PC-3 (cell line): ENCODE data around the gene WFDC11. TPM values are rescaled to one million over a fixed set of nuclear protein-coding genes. Genes with fewer than 3 reads are reported as not detected.
A peak's percentile ranks its signal among the peaks of the same experiment; 100 is the strongest.
"Not testable (repeated sequence)": the region's sequence is repeated elsewhere in the genome, so short reads cannot be mapped to it uniquely, and the experiment has no call there.

Source experiments
- ATAC-seq: fragments of 200-7000 bp; cut with Tn5 transposase; 2 replicates; pipeline ENCODE4 v1.9.1; 2020; ENCODE audit warnings: mild to moderate bottlenecking, moderate library complexity
- Bru-seq: library from RNA; stranded (reverse); fragments of 400-500 nt; gene quantifications from one replicate; lab custom pipeline; 2021; lab: Mats Ljungman, UMichigan
- BruChase-seq, 2 experiments: library from RNA; stranded (reverse); fragments of 400-500 nt; gene quantifications; one replicate each; lab custom pipeline; 2021; lab: Mats Ljungman, UMichigan
- BruUV-seq: library from RNA; stranded (reverse); fragments of 400-500 nt; replicated peaks from 2 replicates; lab custom pipeline; 2021; lab: Mats Ljungman, UMichigan
- CTCF ChIA-PET: fragments of 300-600 bp; sonication (Branson Sonifier 250); formaldehyde crosslinking; loops from one replicate; lab custom pipeline; 2022; ENCODE audit warnings: antibody characterized with exemption; lab: Charles Lee
- POLR2A ChIA-PET: fragments of 300-600 bp; sonication (Branson Sonifier 250); formaldehyde crosslinking; loops from one replicate; lab custom pipeline; 2022; ENCODE audit warnings: antibody characterized with exemption; ENCODE audit not compliant: unreplicated experiment; lab: Charles Lee
- DNase-seq: peaks from one replicate; pipeline ENCODE4 v3.0.0-alpha.2; 2015
- H2AFZ ChIP-seq: fragments of 300-600 bp; sonication (generic); 2 replicates; pipeline ENCODE4 v1.6.0; 2016; ENCODE audit warnings: antibody characterized with exemption, low read length
- H3F3A ChIP-seq: fragments of 300-600 bp; sonication (generic); one replicate; pipeline ENCODE4 v1.6.0; 2017; ENCODE audit warnings: antibody characterized with exemption, low read length, control low read depth, mild to moderate bottlenecking; ENCODE audit not compliant: unreplicated experiment
- H3K27ac ChIP-seq: fragments of 300-600 bp; sonication (generic); 2 replicates; pipeline ENCODE4 v1.5.1; 2016; ENCODE audit warnings: mild to moderate bottlenecking, low read length
- H3K27me3 ChIP-seq: fragments of 300-600 bp; sonication (generic); 2 replicates; pipeline ENCODE4 v1.6.1; 2016; ENCODE audit warnings: low read length, mixed read lengths
- H3K36me3 ChIP-seq: fragments of 300-600 bp; sonication (generic); 2 replicates; pipeline ENCODE4 v1.6.1; 2016; ENCODE audit warnings: low read depth, mixed run types, low read length, mixed read lengths
- H3K4me1 ChIP-seq: fragments of 300-600 bp; sonication (generic); 2 replicates; pipeline ENCODE4 v1.5.1; 2016; ENCODE audit warnings: low read length; ENCODE audit not compliant: insufficient read depth
- H3K4me2 ChIP-seq: fragments of 300-600 bp; sonication (generic); 2 replicates; pipeline ENCODE4 v1.6.0; 2016; ENCODE audit warnings: low read length
- H3K4me3 ChIP-seq: fragments of 300-600 bp; sonication (generic); 2 replicates; pipeline ENCODE4 v1.5.1; 2016; ENCODE audit warnings: mild to moderate bottlenecking, low read length, mixed read lengths
- H3K79me2 ChIP-seq: fragments of 300-600 bp; sonication (generic); 2 replicates; pipeline ENCODE4 v1.6.1; 2017; ENCODE audit warnings: low read length, mixed read lengths
- H3K9ac ChIP-seq: fragments of 300-600 bp; sonication (generic); 2 replicates; pipeline ENCODE4 v1.6.0; 2016; ENCODE audit warnings: mild to moderate bottlenecking, low read length
- H3K9me2 ChIP-seq: fragments of 300-600 bp; sonication (generic); replicated peaks from 2 replicates; pipeline ENCODE4 v1.6.1; 2016; ENCODE audit warnings: mixed run types, low read length, mixed read lengths
- H3K9me3 ChIP-seq: fragments of 300-600 bp; sonication (generic); 2 replicates; pipeline ENCODE4 v1.6.1; 2016; ENCODE audit warnings: low read length, mixed read lengths
- H4K20me1 ChIP-seq: fragments of 300-600 bp; sonication (generic); 2 replicates; pipeline ENCODE4 v1.6.1; 2016; ENCODE audit warnings: low read length, mixed read lengths
- EZH2 ChIP-seq: fragments of 300-600 bp; sonication (generic); IDR thresholded peaks from one replicate; pipeline ENCODE4 v1.6.1; 2017; ENCODE audit warnings: antibody characterized with exemption, mild to moderate bottlenecking, low read length; ENCODE audit not compliant: unreplicated experiment
- EZH2phosphoT487 ChIP-seq: fragments of 300-600 bp; sonication (generic); IDR thresholded peaks from 2 replicates; pipeline ENCODE4 v1.6.1; 2018; ENCODE audit warnings: mild to moderate bottlenecking, antibody characterized with exemption, low read length, borderline replicate concordance
- intact Hi-C: fragments of 100-400 bp; cut with micrococcal nuclease; formaldehyde crosslinking; loops from 2 replicates; pipeline ENCODE4 v1.9.0; 2023
- long read RNA-seq: library from polyadenylated mRNA; unstranded; transcript quantifications from one replicate; pipeline ENCODE4 v2.0.0, GENCODE V29; 2021; ENCODE audit not compliant: unreplicated experiment
- total RNA-seq: library from RNA; depleted of rRNA; stranded (reverse); fragments of >200 nt; gene quantifications from 2 replicates; pipeline ENCODE4 v1.2.3, GENCODE V29; 2014; rRNA removed
- TF ChIP-seq, protein P1 (sequence below): fragments of 300-600 bp; sonication (generic); conservative IDR thresholded peaks from 2 replicates; pipeline ENCODE4 v1.5.1; 2017; ENCODE audit warnings: antibody characterized with exemption, low read depth, mild to moderate bottlenecking, low read length

WFDC11 gene
- total RNA-seq (not detected in 2 replicates), Bru-seq, nascent RNA (percentile 9 among the genes with signal in this experiment), BruChase-seq, experiment 1, labeled RNA remaining after a 6-hour chase (percentile 15 among the genes with signal in this experiment), BruChase-seq, experiment 2, labeled RNA remaining after a 2-hour chase (percentile 24 among the genes with signal in this experiment)
- long read RNA-seq = 0 reads

DNA sequence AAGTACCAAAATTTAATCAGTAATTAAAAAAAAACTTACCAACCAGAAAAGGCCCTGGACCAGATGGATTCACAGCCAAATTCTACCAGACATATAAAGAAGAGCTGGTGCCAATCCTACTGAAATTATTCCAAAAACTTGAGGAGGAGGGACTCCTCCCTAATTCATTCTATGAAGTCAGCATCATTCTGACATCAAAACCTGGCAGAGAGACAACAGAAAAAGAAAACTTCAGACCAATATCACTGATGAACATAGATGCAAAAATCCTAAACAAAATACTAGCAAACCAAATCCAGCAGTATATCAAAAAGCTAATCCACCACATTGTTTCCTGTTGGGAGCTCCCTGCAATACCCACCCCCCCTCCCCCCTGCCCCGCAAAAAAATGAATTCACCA is at the start of gene WFDC11:
Gene WFDC11 (minus strand): TSS at position 101 of the 400 bp plus-strand sequence. CDS start 19,639 bp downstream, outside the sequence.
- ATAC-seq (no peak), DNase-seq (no peak)
- Histone ChIP-seq H3K4me2 (no peak within 1 kb of the TSS), H4K20me1 (no peaks in the 10 kb centered on the region), H3F3A (no peaks in the 10 kb centered on the region), H3K36me3 (no peaks in the 10 kb centered on the region), H3K4me1 (no peaks in the 10 kb centered on the region), H2AFZ (no peak within 1 kb of the TSS), H3K27ac (no peak within 1 kb of the TSS), H3K4me3 (no peak within 1 kb of the TSS), H3K9me3 (no peaks in the 10 kb centered on the region), H3K9me2 (no peaks in the 10 kb centered on the region), H3K79me2 (no peaks in the 10 kb centered on the region), H3K9ac (no peak within 1 kb of the TSS), H3K27me3 (peaks cover 3% of the 10 kb centered on the region; the same call in 1 of the 2 replicates)
- BruUV-seq = no TSS peak
- ChIA-PET POLR2A (no interaction called here), CTCF (no interaction called here)
- intact Hi-C loops = no loop called here
- TF ChIP-seq EZH2 (no peak), EZH2phosphoT487 (no peak)
- TF ChIP-seq, protein P1, sequence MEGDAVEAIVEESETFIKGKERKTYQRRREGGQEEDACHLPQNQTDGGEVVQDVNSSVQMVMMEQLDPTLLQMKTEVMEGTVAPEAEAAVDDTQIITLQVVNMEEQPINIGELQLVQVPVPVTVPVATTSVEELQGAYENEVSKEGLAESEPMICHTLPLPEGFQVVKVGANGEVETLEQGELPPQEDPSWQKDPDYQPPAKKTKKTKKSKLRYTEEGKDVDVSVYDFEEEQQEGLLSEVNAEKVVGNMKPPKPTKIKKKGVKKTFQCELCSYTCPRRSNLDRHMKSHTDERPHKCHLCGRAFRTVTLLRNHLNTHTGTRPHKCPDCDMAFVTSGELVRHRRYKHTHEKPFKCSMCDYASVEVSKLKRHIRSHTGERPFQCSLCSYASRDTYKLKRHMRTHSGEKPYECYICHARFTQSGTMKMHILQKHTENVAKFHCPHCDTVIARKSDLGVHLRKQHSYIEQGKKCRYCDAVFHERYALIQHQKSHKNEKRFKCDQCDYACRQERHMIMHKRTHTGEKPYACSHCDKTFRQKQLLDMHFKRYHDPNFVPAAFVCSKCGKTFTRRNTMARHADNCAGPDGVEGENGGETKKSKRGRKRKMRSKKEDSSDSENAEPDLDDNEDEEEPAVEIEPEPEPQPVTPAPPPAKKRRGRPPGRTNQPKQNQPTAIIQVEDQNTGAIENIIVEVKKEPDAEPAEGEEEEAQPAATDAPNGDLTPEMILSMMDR = no peak

GRCh38 chr20:45716141-45716688 is 46.2 kb upstream of the WFDC11 start:
- H3K4me2 ChIP-seq, H3K79me2 ChIP-seq, POLR2A ChIA-PET, H2AFZ ChIP-seq, H3K4me3 ChIP-seq, ATAC-seq, H3K36me3 ChIP-seq, intact Hi-C loops, BruUV-seq, H3K27ac ChIP-seq, H4K20me1 ChIP-seq, DNase-seq, H3K4me1 ChIP-seq, H3K9me3 ChIP-seq, H3K9me2 ChIP-seq, CTCF ChIA-PET, H3K9ac ChIP-seq, H3F3A ChIP-seq: not testable (repeated sequence)
- H3K27me3 ChIP-seq = peaks cover 14% of the 10 kb centered on the region; the same call in 1 of the 2 replicates

GRCh38 chr20:45704969-45705637 is 35.1 kb upstream of the WFDC11 start, which contains the start of gene WFDC10B:
TSS of gene WFDC10B (minus strand) at chr20:45705019. CDS start at chr20:45685992, 19,027 bp downstream.
- Histone ChIP-seq H3K9me3 (no peaks in the 10 kb centered on the region), H3K4me1 (no peaks in the 10 kb centered on the region), H3K79me2 (no peaks in the 10 kb centered on the region), H3K4me2 (no peak within 1 kb of the TSS), H2AFZ (no peak within 1 kb of the TSS), H3K27me3 (0 out of 2 replicates have a peak, but pooled peaks cover 3% of the 10 kb centered on the region), H4K20me1 (no peaks in the 10 kb centered on the region), H3K9ac (no peak within 1 kb of the TSS), H3K4me3 (no peak within 1 kb of the TSS), H3K27ac (no peak within 1 kb of the TSS), H3K36me3 (no peaks in the 10 kb centered on the region), H3F3A (no peaks in the 10 kb centered on the region), H3K9me2 (no peaks in the 10 kb centered on the region)
- DNase-seq (no peak), ATAC-seq (no peak)
- no peak for TF ChIP-seq EZH2
- TF ChIP-seq, protein P1 = no peak
- no peak for TF ChIP-seq EZH2phosphoT487
- no TSS peak for BruUV-seq
- CTCF ChIA-PET = no interaction called here
- intact Hi-C loops = no loop called here
- POLR2A ChIA-PET = no interaction called here
